DOHH2 (cell line): ENCODE results near the gene CD2AP.

Experiments used
- H3F3A ChIP-seq: fragments of 200-600 bp; sonication (generic), shearing (Covaris generic); 2 replicates; pipeline ENCODE4 v1.6.0; 2016; ENCODE audit warnings: antibody characterized with exemption, mild to moderate bottlenecking; ENCODE audit not compliant: control insufficient read depth, insufficient read depth
- H3K27ac ChIP-seq: fragments of 200-600 bp; sonication (generic); 2 replicates; pipeline ENCODE4 v1.5.1; 2014; ENCODE audit warnings: low read depth, mild to moderate bottlenecking, low read length, moderate library complexity
- H3K27me3 ChIP-seq: fragments of 200-600 bp; sonication (generic); 2 replicates; pipeline ENCODE4 v1.6.1; 2014; ENCODE audit warnings: mild to moderate bottlenecking, low read length, mixed read lengths; ENCODE audit not compliant: control insufficient read depth
- H3K36me3 ChIP-seq: fragments of 200-600 bp; sonication (generic); 2 replicates; pipeline ENCODE4 v1.6.1; 2014; ENCODE audit warnings: mild to moderate bottlenecking, low read length, moderate library complexity, mixed read lengths; ENCODE audit not compliant: control insufficient read depth
- H3K4me1 ChIP-seq: fragments of 200-600 bp; sonication (generic); 2 replicates; pipeline ENCODE4 v1.6.1; 2014; ENCODE audit warnings: mild to moderate bottlenecking, low read length, mixed read lengths; ENCODE audit not compliant: control insufficient read depth
- H3K4me2 ChIP-seq: fragments of 200-600 bp; sonication (generic); 2 replicates; pipeline ENCODE4 v1.6.0; 2014; ENCODE audit warnings: mild to moderate bottlenecking, low read length, moderate library complexity
- H3K4me3 ChIP-seq: fragments of 200-600 bp; sonication (generic); 2 replicates; pipeline ENCODE4 v1.5.1; 2014; ENCODE audit warnings: mild to moderate bottlenecking, low read length, mixed read lengths
- H3K79me2 ChIP-seq: fragments of 200-600 bp; sonication (generic); 2 replicates; pipeline ENCODE4 v1.6.1; 2014; ENCODE audit warnings: mild to moderate bottlenecking, low read length, mixed read lengths; ENCODE audit not compliant: control insufficient read depth
- H3K9me2 ChIP-seq: fragments of 200-600 bp; sonication (generic); replicated peaks from 2 replicates; pipeline ENCODE4 v1.6.1; 2014; ENCODE audit warnings: mild to moderate bottlenecking, low read length, mixed read lengths; ENCODE audit not compliant: control insufficient read depth
- H3K9me3 ChIP-seq: fragments of 200-600 bp; sonication (generic); 2 replicates; pipeline ENCODE4 v1.6.1; 2014; ENCODE audit warnings: antibody characterized with exemption, low read length, mixed read lengths; ENCODE audit not compliant: control insufficient read depth, insufficient read depth
- H4K20me1 ChIP-seq: fragments of 200-600 bp; sonication (generic); 2 replicates; pipeline ENCODE4 v1.6.0; 2014; ENCODE audit warnings: low read depth, mild to moderate bottlenecking, antibody characterized with exemption, low read length, moderate library complexity; ENCODE audit not compliant: control insufficient read depth, insufficient read depth
- EZH2phosphoT487 ChIP-seq: fragments of 200-600 bp; sonication (generic); IDR thresholded peaks from 2 replicates; pipeline ENCODE4 v1.6.1; 2017; ENCODE audit warnings: borderline replicate concordance, mild to moderate bottlenecking, antibody characterized with exemption, low read length, moderate library complexity, mixed read lengths
- TF ChIP-seq, protein P1 (sequence below): fragments of 200-600 bp; sonication (generic); IDR thresholded peaks from one replicate; pipeline ENCODE4 v1.5.1; 2014; ENCODE audit warnings: antibody characterized with exemption, mild to moderate bottlenecking, low read depth, low read length; ENCODE audit not compliant: poor library complexity, severe bottlenecking

The CD2AP gene

DNA sequence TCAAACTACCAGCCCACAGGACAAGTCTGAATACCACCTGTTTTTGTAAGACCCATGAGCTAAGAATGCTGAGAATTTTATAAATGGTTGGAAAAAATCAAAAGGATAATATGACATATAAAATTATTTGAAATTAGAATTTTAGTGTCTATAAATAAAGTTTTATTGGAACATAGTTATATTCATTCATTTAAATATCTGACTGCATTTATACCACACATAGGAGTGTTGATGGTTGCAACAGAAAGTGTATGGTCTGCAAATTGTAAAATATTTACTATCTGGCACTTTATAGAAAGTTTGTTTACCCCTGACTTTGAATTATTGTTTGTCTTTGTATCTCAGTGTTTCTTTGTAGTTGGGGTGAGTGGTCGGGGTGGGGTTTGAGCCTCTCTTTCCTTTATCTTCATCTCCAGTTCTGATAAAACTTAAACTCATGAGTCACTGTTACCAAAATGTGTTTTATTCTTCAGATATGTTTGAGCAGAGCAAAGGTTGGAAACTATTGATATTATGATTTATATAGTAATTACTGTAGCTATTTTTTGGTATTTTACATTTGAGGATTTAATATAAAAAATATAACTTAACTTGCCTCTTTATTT, 55.5 kb downstream of the CD2AP start:
- H3K36me3 ChIP-seq = peaks cover 47% of the 10 kb centered on the region
- 0 out of 2 replicates have a peak, but pooled peaks cover 3% of the 10 kb centered on the region for H3F3A ChIP-seq
- H3K9me2 ChIP-seq = no peaks in the 10 kb centered on the region
- H3K27me3 ChIP-seq = no peaks in the 10 kb centered on the region
- no peaks in the 10 kb centered on the region for H4K20me1 ChIP-seq
- peaks cover 63% of the 10 kb centered on the region for H3K79me2 ChIP-seq
- H3K27ac ChIP-seq = no peak overlapping the region
- H3K4me2 ChIP-seq = no peak overlapping the region
- TF ChIP-seq, protein P1, sequence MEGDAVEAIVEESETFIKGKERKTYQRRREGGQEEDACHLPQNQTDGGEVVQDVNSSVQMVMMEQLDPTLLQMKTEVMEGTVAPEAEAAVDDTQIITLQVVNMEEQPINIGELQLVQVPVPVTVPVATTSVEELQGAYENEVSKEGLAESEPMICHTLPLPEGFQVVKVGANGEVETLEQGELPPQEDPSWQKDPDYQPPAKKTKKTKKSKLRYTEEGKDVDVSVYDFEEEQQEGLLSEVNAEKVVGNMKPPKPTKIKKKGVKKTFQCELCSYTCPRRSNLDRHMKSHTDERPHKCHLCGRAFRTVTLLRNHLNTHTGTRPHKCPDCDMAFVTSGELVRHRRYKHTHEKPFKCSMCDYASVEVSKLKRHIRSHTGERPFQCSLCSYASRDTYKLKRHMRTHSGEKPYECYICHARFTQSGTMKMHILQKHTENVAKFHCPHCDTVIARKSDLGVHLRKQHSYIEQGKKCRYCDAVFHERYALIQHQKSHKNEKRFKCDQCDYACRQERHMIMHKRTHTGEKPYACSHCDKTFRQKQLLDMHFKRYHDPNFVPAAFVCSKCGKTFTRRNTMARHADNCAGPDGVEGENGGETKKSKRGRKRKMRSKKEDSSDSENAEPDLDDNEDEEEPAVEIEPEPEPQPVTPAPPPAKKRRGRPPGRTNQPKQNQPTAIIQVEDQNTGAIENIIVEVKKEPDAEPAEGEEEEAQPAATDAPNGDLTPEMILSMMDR = no peak
- TF ChIP-seq EZH2phosphoT487 = no peak
- no peaks in the 10 kb centered on the region for H3K9me3 ChIP-seq
- H3K4me1 ChIP-seq = no peaks in the 10 kb centered on the region
- no peak overlapping the region for H3K4me3 ChIP-seq

DNA sequence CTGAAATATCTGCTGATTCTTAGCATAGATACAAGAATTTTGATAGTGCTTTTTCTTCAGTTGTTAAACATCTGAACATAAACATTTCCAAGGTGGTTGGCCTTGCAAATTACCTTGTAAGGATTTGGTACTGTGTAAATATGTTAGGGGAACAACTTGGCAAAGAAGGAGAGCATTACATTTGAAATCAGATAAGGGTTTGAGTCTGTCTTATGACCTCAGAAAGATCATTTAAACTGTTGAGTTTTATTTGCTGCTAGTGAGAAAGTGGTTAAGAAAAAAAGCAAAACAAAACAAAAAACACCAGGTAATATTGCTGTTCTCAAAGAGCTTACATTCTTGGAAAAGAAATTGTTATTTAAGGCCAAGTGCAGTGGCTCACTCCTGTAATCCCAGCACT, 56.5 kb downstream of the CD2AP start:
- Histone ChIP-seq H3K27ac (no peak overlapping the region), H3K9me2 (no peaks in the 10 kb centered on the region), H3K79me2 (peaks cover 56% of the 10 kb centered on the region), H4K20me1 (no peaks in the 10 kb centered on the region), H3K9me3 (no peaks in the 10 kb centered on the region), H3K4me3 (no peak overlapping the region), H3F3A (0 out of 2 replicates have a peak, but pooled peaks cover 3% of the 10 kb centered on the region), H3K4me2 (no peak overlapping the region), H3K27me3 (no peaks in the 10 kb centered on the region), H3K4me1 (no peaks in the 10 kb centered on the region), H3K36me3 (peaks cover 47% of the 10 kb centered on the region)
- no peak for TF ChIP-seq EZH2phosphoT487
- TF ChIP-seq, protein P1 = no peak

DNA sequence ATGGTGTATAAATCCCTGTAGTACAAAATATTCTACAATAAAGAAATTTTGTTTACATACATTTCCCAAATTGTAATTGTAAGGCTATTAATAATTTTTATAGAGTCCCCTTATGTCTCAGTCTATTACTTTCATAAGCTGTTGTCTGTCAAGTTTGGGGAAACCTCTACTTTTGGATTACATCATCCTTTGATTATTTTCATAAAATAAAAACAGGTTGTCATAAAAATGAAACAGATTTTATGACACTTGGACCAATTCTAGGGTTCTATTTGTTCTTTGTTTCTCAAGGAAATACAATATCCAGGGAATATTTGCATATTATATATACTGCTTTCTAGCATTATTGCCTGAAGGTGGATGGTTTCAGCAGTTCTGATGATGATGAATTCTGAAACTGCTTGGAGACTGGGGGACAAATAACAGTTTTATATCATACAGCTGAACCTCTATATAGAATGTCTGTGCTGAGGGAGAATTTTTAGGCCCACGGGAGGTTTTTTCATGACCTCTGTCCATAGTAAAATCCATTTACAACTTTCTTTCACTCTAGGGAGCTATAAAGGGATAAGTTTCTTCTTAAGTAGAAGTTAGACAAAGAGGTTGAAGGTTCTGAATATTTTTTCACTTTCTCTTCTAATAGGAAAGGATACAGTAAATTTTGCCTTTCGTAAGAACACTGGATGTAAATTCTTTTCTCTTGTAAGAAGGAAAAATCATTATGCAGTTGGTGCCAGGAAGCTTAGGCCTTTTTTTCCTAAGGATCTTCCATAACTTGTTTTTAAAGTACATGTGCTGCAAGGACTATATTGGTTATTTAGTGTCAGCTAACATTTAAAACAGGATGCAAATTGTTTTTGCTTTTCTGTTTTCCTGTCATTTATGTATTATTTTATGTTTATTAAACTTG, 58.0 kb downstream of the CD2AP start:
- Histone ChIP-seq H3F3A (0 out of 2 replicates have a peak, but pooled peaks cover 3% of the 10 kb centered on the region), H4K20me1 (no peaks in the 10 kb centered on the region), H3K36me3 (peaks cover 51% of the 10 kb centered on the region), H3K9me2 (no peaks in the 10 kb centered on the region), H3K4me2 (no peak overlapping the region), H3K9me3 (no peaks in the 10 kb centered on the region), H3K4me3 (no peak overlapping the region), H3K79me2 (peaks cover 50% of the 10 kb centered on the region), H3K27ac (no peak overlapping the region), H3K4me1 (no peaks in the 10 kb centered on the region), H3K27me3 (no peaks in the 10 kb centered on the region)
- TF ChIP-seq, protein P1 = no peak
- no peak for TF ChIP-seq EZH2phosphoT487
